Measurements from ENCODE around the gene SPTSSA.

Gene SPTSSA

DNA sequence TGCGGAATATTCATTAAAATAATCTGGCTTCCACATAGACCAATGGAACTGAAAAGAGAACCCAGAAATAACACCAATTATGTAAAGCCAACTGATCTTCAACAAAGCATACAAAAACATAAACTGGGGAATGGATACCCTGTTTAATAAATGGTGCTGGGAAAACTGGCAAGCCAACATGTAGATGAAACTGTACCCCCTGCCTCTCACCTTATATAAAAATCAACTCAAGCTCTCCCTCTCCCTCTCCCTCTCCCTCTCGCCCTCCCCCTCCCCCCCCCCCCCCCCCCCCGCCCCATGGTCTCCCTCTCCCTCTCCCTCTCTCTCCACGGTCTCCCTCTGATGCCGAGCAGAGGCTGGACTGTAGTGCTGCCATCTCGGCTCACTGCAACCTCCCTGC is 13.1 kb upstream of the SPTSSA start:
- ChIA-PET POLR2A (no interaction called here), CTCF (no interaction called here)
- DNase-seq (ENCODE audit: extremely low spot score) = no peak
- TF ChIP-seq L3MBTL2 (conservative IDR thresholded peaks at IDR 0.05) (no peak), HDGF (IDR thresholded peaks at IDR 0.05; ENCODE audit: borderline replicate concordance) (no peak), ELF4 (IDR thresholded peaks at IDR 0.05) (no peak), NFRKB (IDR thresholded peaks at IDR 0.05) (no peak), SUZ12 (IDR thresholded peaks at IDR 0.05) (no peak), FOXA1 (IDR thresholded peaks at IDR 0.05) (no peak), TARDBP (IDR thresholded peaks at IDR 0.05) (no peak), LEF1 (IDR thresholded peaks at IDR 0.05; ENCODE audit: borderline replicate concordance) (no peak), SP1 (IDR thresholded peaks at IDR 0.05) (no peak), ZNF384 (IDR thresholded peaks at IDR 0.05) (no peak), FOXK2 (IDR thresholded peaks at IDR 0.05) (no peak), BHLHE40 (IDR thresholded peaks at IDR 0.05; ENCODE audit: borderline replicate concordance) (no peak), FOXM1 (IDR thresholded peaks at IDR 0.05; ENCODE audit: borderline replicate concordance) (no peak), ARNT (IDR thresholded peaks at IDR 0.05) (no peak), CTBP1 (IDR thresholded peaks at IDR 0.05; ENCODE audit: borderline replicate concordance) (no peak)
- TF ChIP-seq, protein P1, sequence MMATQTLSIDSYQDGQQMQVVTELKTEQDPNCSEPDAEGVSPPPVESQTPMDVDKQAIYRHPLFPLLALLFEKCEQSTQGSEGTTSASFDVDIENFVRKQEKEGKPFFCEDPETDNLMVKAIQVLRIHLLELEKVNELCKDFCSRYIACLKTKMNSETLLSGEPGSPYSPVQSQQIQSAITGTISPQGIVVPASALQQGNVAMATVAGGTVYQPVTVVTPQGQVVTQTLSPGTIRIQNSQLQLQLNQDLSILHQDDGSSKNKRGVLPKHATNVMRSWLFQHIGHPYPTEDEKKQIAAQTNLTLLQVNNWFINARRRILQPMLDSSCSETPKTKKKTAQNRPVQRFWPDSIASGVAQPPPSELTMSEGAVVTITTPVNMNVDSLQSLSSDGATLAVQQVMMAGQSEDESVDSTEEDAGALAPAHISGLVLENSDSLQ (IDR thresholded peaks at IDR 0.05) = no peak

DNA sequence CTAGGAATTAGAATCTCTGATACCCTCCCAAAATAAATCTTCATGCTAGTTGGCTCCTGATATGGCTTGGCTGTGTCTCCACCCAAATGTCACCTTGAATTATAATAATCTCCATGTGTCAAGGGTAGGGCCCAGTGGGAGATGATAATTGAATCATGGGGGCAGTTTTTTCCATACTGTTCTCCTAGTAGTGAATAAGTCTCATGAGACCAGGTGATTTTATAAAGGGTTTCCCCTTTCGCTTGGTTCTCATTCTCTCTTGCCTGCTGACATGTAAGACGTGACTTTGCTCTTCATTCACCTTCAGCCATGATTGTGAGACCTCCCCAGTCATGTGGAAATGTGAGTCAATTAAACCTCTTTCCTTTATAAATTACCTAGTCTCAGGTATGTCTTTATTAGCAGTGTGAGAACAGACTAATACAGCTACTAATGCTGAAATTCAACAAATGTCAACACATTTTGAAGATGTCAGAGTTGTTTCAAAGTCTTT is 12.2 kb upstream of the SPTSSA start:
- ChIA-PET POLR2A (interaction anchor here (0.6 kb wide), 1 partner anchor 526 kb away, joined by 3 read pairs; no protein-coding TSS in a partner anchor), CTCF (no interaction called here)
- no peak for DNase-seq (ENCODE audit: extremely low spot score)
- TF ChIP-seq SP1 (IDR thresholded peaks at IDR 0.05) (no peak), SUZ12 (IDR thresholded peaks at IDR 0.05) (no peak), ZNF384 (IDR thresholded peaks at IDR 0.05) (no peak), FOXK2 (IDR thresholded peaks at IDR 0.05) (no peak), NFRKB (IDR thresholded peaks at IDR 0.05) (no peak), FOXM1 (IDR thresholded peaks at IDR 0.05; ENCODE audit: borderline replicate concordance) (no peak)
- TF ChIP-seq, protein P1 (IDR thresholded peaks at IDR 0.05) = no peak

DNA sequence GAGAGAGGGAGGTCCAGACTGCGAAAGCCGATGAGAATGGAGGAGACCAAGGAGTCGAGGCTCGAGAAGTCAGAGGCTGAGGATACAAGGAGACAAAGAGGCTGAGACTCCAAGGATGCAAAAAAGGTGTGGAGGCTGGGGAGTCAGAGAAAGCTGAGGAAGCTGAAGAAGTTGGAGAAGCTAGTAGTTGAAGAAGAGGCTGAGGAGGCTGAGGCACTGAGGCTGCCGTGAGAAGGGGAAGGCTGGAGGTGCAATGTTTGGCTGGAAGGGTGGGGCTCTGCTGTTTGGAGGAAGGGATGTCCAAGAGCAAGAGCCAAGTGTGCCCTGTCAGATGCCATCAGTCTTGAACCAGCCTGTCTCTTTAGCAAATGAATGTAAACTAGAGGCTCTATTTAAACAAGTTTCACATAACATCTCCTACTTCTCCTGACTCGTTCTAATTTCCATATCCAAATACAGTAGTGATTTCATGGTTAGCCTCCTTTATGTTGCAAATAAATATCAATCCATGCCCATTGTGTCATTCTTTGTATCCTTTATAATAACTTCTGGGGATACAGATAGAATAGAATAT is 10.8 kb upstream of the SPTSSA start:
- ChIA-PET CTCF (no interaction called here), POLR2A (no interaction called here)
- no peak for DNase-seq (ENCODE audit: extremely low spot score)
- TF ChIP-seq ELF4 (IDR thresholded peaks at IDR 0.05) (no peak), SUZ12 (IDR thresholded peaks at IDR 0.05) (no peak), SP1 (IDR thresholded peaks at IDR 0.05) (no peak), NFRKB (IDR thresholded peaks at IDR 0.05) (no peak), TARDBP (IDR thresholded peaks at IDR 0.05) (no peak), FOXM1 (IDR thresholded peaks at IDR 0.05; ENCODE audit: borderline replicate concordance) (no peak), CTBP1 (IDR thresholded peaks at IDR 0.05; ENCODE audit: borderline replicate concordance) (no peak), HDGF (IDR thresholded peaks at IDR 0.05; ENCODE audit: borderline replicate concordance) (no peak), ARNT (IDR thresholded peaks at IDR 0.05) (no peak)

DNA sequence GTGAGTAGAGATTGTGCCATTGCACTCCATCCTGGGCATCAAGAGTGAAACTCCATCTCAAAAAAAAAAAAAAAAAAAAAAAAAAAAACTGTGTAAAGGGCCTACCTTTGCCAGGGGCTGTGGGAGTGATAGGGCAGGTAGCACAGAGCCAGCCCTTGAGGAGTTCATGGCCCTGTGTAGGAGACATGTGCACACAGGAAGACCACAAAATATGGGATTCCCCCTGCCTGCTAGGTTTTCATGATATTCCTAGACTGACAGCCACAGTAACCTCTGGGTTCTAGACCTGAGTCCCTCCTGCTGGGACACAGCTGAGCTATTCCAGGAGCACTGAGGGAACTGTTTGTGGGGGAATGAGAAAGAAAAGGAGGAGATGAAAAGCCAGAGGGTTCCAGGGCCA is 8.3 kb upstream of the SPTSSA start:
- ChIA-PET POLR2A (interaction anchor here (1.1 kb wide), 1 partner anchor 14 kb away, joined by 3 read pairs; no protein-coding TSS in a partner anchor), CTCF (no interaction called here)
- no peak for DNase-seq (ENCODE audit: extremely low spot score)
- TF ChIP-seq, protein P1 (IDR thresholded peaks at IDR 0.05) = no peak
- TF ChIP-seq SUZ12 (IDR thresholded peaks at IDR 0.05) (no peak), FOXA1 (IDR thresholded peaks at IDR 0.05) (no peak), BHLHE40 (IDR thresholded peaks at IDR 0.05; ENCODE audit: borderline replicate concordance) (no peak), L3MBTL2 (conservative IDR thresholded peaks at IDR 0.05) (no peak), LEF1 (IDR thresholded peaks at IDR 0.05; ENCODE audit: borderline replicate concordance) (no peak), ARNT (IDR thresholded peaks at IDR 0.05) (no peak), TARDBP (IDR thresholded peaks at IDR 0.05) (no peak), FOXM1 (IDR thresholded peaks at IDR 0.05; ENCODE audit: borderline replicate concordance) (no peak), NFRKB (IDR thresholded peaks at IDR 0.05) (no peak), ZNF384 (IDR thresholded peaks at IDR 0.05) (no peak), FOXK2 (IDR thresholded peaks at IDR 0.05) (no peak)

DNA sequence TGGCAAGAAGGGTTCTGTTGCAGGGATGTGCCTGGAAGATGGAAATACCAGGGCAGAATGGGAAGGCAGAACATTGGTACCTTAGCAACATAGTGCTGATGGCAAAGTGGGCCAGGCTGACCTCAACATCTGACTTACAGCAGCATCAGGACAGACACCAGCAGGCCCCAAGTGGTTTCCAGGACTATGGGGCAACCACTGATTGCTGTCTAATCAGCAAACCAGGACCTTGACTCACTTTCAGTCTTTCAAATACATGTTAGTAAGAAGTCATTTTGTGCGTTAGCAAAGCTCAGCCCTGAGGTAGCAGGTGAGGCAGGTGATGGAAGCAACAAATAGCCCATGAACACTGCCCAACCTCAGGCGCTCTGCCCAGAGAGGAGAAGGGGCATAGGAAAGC is 4.7 kb upstream of the SPTSSA start:
- no peak for DNase-seq (ENCODE audit: extremely low spot score)
- ChIA-PET POLR2A (no interaction called here), CTCF (no interaction called here)
- TF ChIP-seq SUZ12 (IDR thresholded peaks at IDR 0.05) (no peak), ZNF384 (IDR thresholded peaks at IDR 0.05) (no peak), HDGF (IDR thresholded peaks at IDR 0.05; ENCODE audit: borderline replicate concordance) (no peak), FOXM1 (IDR thresholded peaks at IDR 0.05; ENCODE audit: borderline replicate concordance) (no peak), ARNT (IDR thresholded peaks at IDR 0.05) (no peak), ELF4 (IDR thresholded peaks at IDR 0.05) (no peak), LEF1 (IDR thresholded peaks at IDR 0.05; ENCODE audit: borderline replicate concordance) (no peak), TARDBP (IDR thresholded peaks at IDR 0.05) (no peak), L3MBTL2 (conservative IDR thresholded peaks at IDR 0.05) (no peak)
- TF ChIP-seq, protein P1 (IDR thresholded peaks at IDR 0.05) = no peak
